H1 (cell line): ENCODE measurements around the gene NBPF4.
"Not testable (repeated sequence)": the region's sequence is repeated elsewhere in the genome, so short reads cannot be mapped to it uniquely, and the experiment has no call there.

Experiments
- CEBPB ChIP-seq: IDR thresholded peaks from 2 replicates; pipeline ENCODE4 v1.6.1; 2012; ENCODE audit warnings: low read depth, low read length
- CREB1 ChIP-seq: IDR thresholded peaks from 2 replicates; pipeline ENCODE4 v1.6.1; 2012; ENCODE audit warnings: inconsistent platforms
- GABPA ChIP-seq: IDR thresholded peaks from 2 replicates; pipeline ENCODE4 v1.6.1; 2011; ENCODE audit warnings: mild to moderate bottlenecking, low read length, moderate library complexity, borderline replicate concordance; ENCODE audit not compliant: insufficient read depth
- POLR2AphosphoS5 ChIP-seq: IDR thresholded peaks from 2 replicates; pipeline ENCODE4 v1.6.1; 2011; ENCODE audit warnings: low read depth, low read length
- TF ChIP-seq, protein P1 (sequence below), 3 experiments: IDR thresholded peaks; 1 replicate in 2 of 3; 2 replicates in 1 of 3; pipeline versions ENCODE4 v1.5.1 to v1.6.1; 2011; ENCODE audit warnings: low read length in 3 of 3, mild to moderate bottlenecking in 3 of 3, inconsistent platforms in 2 of 3, low read depth in 1 of 3, moderate library complexity in 1 of 3; ENCODE audit not compliant: insufficient read depth in 1 of 3; ENCODE audit errors: control extremely low read depth in 1 of 3

DNA sequence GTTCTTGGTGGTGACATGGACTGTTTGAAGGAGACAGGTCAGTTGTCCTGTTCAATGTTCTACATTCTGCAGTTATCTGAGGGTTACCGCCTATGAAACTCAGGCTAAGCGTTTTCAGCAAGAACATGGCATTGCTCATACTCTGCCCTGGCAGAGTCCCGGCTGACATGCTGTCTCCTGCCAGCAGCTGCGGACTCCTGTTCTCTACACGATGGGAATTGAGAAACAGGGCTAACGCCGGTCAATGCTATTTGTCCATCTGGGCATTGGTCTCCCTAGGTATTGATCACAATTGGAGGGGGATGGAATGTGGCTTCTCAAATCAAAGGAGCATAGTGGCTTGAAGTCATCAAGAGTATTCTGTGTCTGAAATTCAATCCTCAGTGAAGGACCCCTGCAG is 20.6 kb downstream of the NBPF4 start:
- TF ChIP-seq, protein P1, sequence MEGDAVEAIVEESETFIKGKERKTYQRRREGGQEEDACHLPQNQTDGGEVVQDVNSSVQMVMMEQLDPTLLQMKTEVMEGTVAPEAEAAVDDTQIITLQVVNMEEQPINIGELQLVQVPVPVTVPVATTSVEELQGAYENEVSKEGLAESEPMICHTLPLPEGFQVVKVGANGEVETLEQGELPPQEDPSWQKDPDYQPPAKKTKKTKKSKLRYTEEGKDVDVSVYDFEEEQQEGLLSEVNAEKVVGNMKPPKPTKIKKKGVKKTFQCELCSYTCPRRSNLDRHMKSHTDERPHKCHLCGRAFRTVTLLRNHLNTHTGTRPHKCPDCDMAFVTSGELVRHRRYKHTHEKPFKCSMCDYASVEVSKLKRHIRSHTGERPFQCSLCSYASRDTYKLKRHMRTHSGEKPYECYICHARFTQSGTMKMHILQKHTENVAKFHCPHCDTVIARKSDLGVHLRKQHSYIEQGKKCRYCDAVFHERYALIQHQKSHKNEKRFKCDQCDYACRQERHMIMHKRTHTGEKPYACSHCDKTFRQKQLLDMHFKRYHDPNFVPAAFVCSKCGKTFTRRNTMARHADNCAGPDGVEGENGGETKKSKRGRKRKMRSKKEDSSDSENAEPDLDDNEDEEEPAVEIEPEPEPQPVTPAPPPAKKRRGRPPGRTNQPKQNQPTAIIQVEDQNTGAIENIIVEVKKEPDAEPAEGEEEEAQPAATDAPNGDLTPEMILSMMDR (IDR thresholded peaks at IDR 0.05; ENCODE audit: control extremely low read depth in 1 of 3, insufficient read depth in 1 of 3, low read depth in 1 of 3, low read length in 3 of 3) = not testable (repeated sequence)
- not testable (repeated sequence) for TF ChIP-seq CREB1, POLR2AphosphoS5, CEBPB, GABPA
